Upper lobe of left lung (tissue), 6 donors: ENCODE measurements around the gene LSM14B. TPM values are rescaled to one million over a fixed set of nuclear protein-coding genes. Genes with fewer than 3 reads are reported as not detected.

Experiments used
- ATAC-seq, 2 donors: fragments of 200-7000 bp; cut with Tn5 transposase; one replicate each; pipeline ENCODE4 v1.9.1; 2022; ENCODE audit warnings: mild to moderate bottlenecking in 2 of 2, moderate library complexity in 2 of 2; ENCODE audit not compliant: low FRiP score in 2 of 2
- DNase-seq, 2 donors: peaks; one replicate each; pipeline ENCODE4 v3.0.0-alpha.2; 2019 to 2020
- H3K27ac ChIP-seq, 4 donors: fragments of 200-600 bp; sonication (generic); one replicate each; pipeline ENCODE4 v1.5.1; 2016 to 2019
- H3K27me3 ChIP-seq, 4 donors: fragments of 200-600 bp; sonication (generic); one replicate each; pipeline ENCODE4 v1.5.1; 2017 to 2019
- H3K36me3 ChIP-seq, 4 donors: fragments of 200-600 bp; sonication (generic); one replicate each; pipeline ENCODE4 v1.5.1; 2016 to 2019
- H3K4me1 ChIP-seq, 4 donors: fragments of 200-600 bp; sonication (generic); one replicate each; pipeline ENCODE4 v1.5.1; 2018 to 2019
- H3K4me3 ChIP-seq, 4 donors: fragments of 200-600 bp; sonication (generic); one replicate each; pipeline ENCODE4 v1.5.1; 2017 to 2019; ENCODE audit warnings: mild to moderate bottlenecking in 2 of 4, moderate library complexity in 1 of 4
- H3K9me3 ChIP-seq, 4 donors: fragments of 200-600 bp; sonication (generic); one replicate each; pipeline ENCODE4 v1.5.1; 2018 to 2019
- CTCF ChIP-seq, 6 experiments: fragments of 450-650 bp in 4 of 6; fragments of 200-600 bp in 2 of 6; sonication (generic) in 2 of 6; IDR thresholded peaks; one replicate each; pipeline ENCODE4 v1.5.1; 2016 to 2019; ENCODE audit warnings: antibody characterized with exemption in 6 of 6
- EP300 ChIP-seq, 4 donors: sonication (generic); formaldehyde crosslinking; IDR thresholded peaks; one replicate each; pipeline ENCODE4 v1.5.1; 2017; ENCODE audit warnings: antibody characterized with exemption in 4 of 4, control low read depth in 2 of 4
- POLR2A ChIP-seq, 4 donors: fragments of 450-650 bp; IDR thresholded peaks; one replicate each; pipeline ENCODE4 v1.5.1; 2016 to 2017; ENCODE audit warnings: antibody characterized with exemption in 4 of 4, mild to moderate bottlenecking in 2 of 4
- POLR2AphosphoS5 ChIP-seq, 2 donors: sonication (generic); formaldehyde crosslinking; IDR thresholded peaks; one replicate each; pipeline ENCODE4 v1.5.1; 2017; ENCODE audit warnings: antibody characterized with exemption in 2 of 2
- WGBS, 2 donors: methylation state at CpG; one replicate each; pipeline ENCODE4 v1.1.5; 2017 to 2018; 5-methylcytosine and 5-hydroxymethylcytosine counted together
- total RNA-seq, 6 donors: library from RNA; depleted of rRNA in 4 of 6; stranded (reverse); fragments of >200 nt in 4 of 6; gene quantifications; one replicate each; pipeline versions ENCODE4 v1.1.0 to v1.2.1, GENCODE V29; 2016 to 2021
- donor health status: DM: no; HTN: no; CAD: no; lungs with moderate emphysema.
- donor health status: DM: no; HTN: yes; CAD: no; lungs with severe emphysema.

Gene LSM14B
- total RNA-seq, 6 donors from 2014 or later: 27.8 to 46.3 (median 36.4) TPM

DNA sequence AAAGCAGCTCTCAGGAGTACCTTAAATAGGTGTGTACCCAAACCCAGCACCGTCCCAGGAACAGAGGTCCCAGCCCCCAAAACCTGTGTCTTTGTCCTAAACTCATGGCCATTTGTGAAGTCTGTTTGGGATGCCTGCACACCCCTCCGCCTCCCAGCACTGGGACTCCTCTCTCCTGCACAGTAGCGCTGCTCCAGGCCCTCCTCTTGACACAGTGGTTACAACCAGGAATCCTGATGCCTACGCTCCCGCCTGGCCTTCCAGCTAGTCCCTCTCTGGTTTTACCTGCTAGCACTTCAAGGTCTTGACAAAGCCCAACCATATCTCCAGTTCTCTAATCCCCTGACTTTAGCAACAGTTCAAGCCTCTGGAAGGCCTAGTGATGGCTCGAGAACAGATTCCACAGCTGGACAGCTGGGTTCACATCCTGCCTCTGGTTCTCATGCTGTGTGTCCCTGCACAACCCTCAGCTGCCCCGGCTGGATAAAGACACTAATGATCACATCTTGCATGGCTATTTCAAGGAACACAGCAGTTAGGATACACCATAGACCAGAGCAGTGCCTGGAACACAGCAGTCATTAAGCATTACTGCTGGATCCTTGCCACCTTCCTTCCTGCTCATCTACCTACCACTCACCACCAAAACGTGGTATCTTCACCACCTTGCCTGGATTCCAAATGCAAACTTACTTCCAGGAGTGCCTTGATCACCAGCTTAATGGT is 15.4 kb downstream of the LSM14B start:
- ATAC-seq: no peak
- TF ChIP-seq CTCF (IDR thresholded peaks at IDR 0.05) (no peak), POLR2AphosphoS5 (IDR thresholded peaks at IDR 0.05) (no peak), POLR2A (IDR thresholded peaks at IDR 0.05) (no peak)
- H3K36me3 ChIP-seq: peaks cover 33 to 82% (median 60%) of the 10 kb centered on the region in 4 donors

GRCh38 chr20:62138204-62138543 is 15.9 kb downstream of the LSM14B start:
- peak in 1 of 2 donors; percentile 43 for DNase-seq
- no peak for ATAC-seq
- Histone ChIP-seq H3K9me3 (no peaks in the 10 kb centered on the region), H3K27me3 (no peaks in the 10 kb centered on the region), H3K4me1 (peaks cover 34 to 46% (median 37%) of the 10 kb centered on the region in 4 donors), H3K27ac (peak overlapping the region in 1 of 4 donors; percentile 8), H3K36me3 (peaks cover 33 to 77% (median 55%) of the 10 kb centered on the region in 4 donors), H3K4me3 (no peak overlapping the region)
- WGBS, 2 donors: 84 to 87% methylated on average over 10 to 11 of the region's 11 CpGs
- no peak for TF ChIP-seq POLR2AphosphoS5 (IDR thresholded peaks at IDR 0.05)
- TF ChIP-seq CTCF (IDR thresholded peaks at IDR 0.05): no peak
- no peak for TF ChIP-seq EP300 (IDR thresholded peaks at IDR 0.05)
- no peak for TF ChIP-seq POLR2A (IDR thresholded peaks at IDR 0.05)

More for the DNA sequence above, 15.4 kb downstream of the LSM14B start:
- Histone ChIP-seq H3K9me3 (no peaks in the 10 kb centered on the region), H3K27me3 (no peaks in the 10 kb centered on the region), H3K27ac (peak overlapping the region in 1 of 4 donors; percentile 8), H3K4me1 (peaks cover 37 to 51% (median 42%) of the 10 kb centered on the region in 4 donors), H3K4me3 (no peak overlapping the region)
- WGBS, 2 donors: 85 to 91% methylated on average over 8 of the region's 8 CpGs
- DNase-seq: no peak

DNA sequence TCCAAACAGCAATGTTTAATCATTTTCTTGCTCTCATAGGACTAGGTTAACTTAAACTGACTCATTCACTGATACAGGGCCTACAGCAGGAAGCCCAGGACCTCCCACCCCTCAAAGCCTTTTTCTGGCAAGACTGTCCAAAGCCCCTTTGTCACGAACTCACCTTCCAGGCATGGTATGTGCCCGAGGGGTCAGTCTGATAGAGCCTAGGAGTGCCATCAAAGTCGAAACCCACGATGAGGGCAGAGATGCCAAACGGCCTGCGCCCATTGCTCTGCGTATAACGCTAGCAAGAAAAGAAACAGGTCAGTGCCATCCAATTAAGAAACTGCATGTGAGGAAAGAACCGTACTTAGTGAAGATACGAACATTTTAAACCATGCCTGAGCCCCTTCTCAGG is 16.6 kb downstream of the LSM14B start:
- DNase-seq (no peak), ATAC-seq (no peak)
- 94 to 96% methylated on average over 10 of the region's 10 CpGs for whole genome bisulfite sequencing, 2 donors
- Histone ChIP-seq H3K27ac (no peak overlapping the region), H3K36me3 (peaks cover 33 to 69% (median 50%) of the 10 kb centered on the region in 4 donors), H3K27me3 (no peaks in the 10 kb centered on the region), H3K9me3 (no peaks in the 10 kb centered on the region), H3K4me3 (no peak overlapping the region), H3K4me1 (peaks cover 29 to 38% (median 32%) of the 10 kb centered on the region in 4 donors)
- TF ChIP-seq POLR2AphosphoS5 (IDR thresholded peaks at IDR 0.05) (no peak), CTCF (IDR thresholded peaks at IDR 0.05) (no peak), EP300 (IDR thresholded peaks at IDR 0.05) (no peak), POLR2A (IDR thresholded peaks at IDR 0.05) (no peak)

DNA sequence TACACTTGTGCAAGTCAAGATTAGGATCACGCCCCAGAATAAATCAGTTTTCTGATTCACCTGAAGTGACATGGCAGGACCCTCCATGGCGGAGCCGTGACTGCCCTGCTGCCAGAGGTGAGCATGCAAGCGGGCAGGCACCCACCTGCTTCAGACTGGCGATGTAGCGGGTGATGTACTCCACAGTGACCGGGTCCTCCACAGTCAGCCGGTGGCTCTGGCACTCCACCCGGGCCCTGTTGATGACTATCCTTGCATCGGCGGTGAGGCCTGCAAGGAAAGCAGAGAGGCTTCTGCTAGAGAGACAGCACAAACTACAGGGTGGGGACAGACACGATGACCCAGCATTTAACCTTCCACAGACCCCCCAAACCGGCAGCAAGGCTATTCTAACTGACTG is 17.4 kb downstream of the LSM14B start:
- ATAC-seq: no peak
- 83 to 95% methylated on average over 1 to 10 of the region's 13 CpGs for WGBS, 2 donors
- Histone ChIP-seq H3K4me3 (no peak overlapping the region), H3K27ac (no peak overlapping the region), H3K36me3 (peaks cover 33 to 62% (median 48%) of the 10 kb centered on the region in 4 donors), H3K27me3 (no peaks in the 10 kb centered on the region), H3K4me1 (peaks cover 25 to 34% (median 29%) of the 10 kb centered on the region in 4 donors), H3K9me3 (no peaks in the 10 kb centered on the region)
- peak in 1 of 2 donors; percentile 36 for DNase-seq
- no peak for TF ChIP-seq CTCF (IDR thresholded peaks at IDR 0.05)
- no peak for TF ChIP-seq POLR2A (IDR thresholded peaks at IDR 0.05)
- TF ChIP-seq POLR2AphosphoS5 (IDR thresholded peaks at IDR 0.05): no peak
- no peak for TF ChIP-seq EP300 (IDR thresholded peaks at IDR 0.05)

- Histone ChIP-seq H3K4me3 (peak overlapping the region in 3 of 4 donors; percentile 8 to 97 (median 91)), H3K36me3 (peaks cover 25 to 51% (median 37%) of the 10 kb centered on the region in 4 donors), H3K9me3 (no peaks in the 10 kb centered on the region), H3K27ac (peak overlapping the region; percentile 26 to 99 (median 76)), H3K27me3 (no peaks in the 10 kb centered on the region), H3K4me1 (peaks cover 25 to 35% (median 30%) of the 10 kb centered on the region in 4 donors)
- ATAC-seq: no peak
- DNase-seq: no peak
- TF ChIP-seq POLR2A (IDR thresholded peaks at IDR 0.05) (no peak), CTCF (IDR thresholded peaks at IDR 0.05) (no peak), EP300 (IDR thresholded peaks at IDR 0.05) (no peak), POLR2AphosphoS5 (IDR thresholded peaks at IDR 0.05) (no peak)
- 74 to 88% methylated on average over 7 of the region's 7 CpGs for WGBS, 2 donors
These were observed 18.7 kb downstream of the LSM14B start for GRCh38 chr20:62141043-62141396.
